GM19328 (cell line): ENCODE data around the gene GCNT4.
"Not testable (repeated sequence)": the region's sequence is repeated elsewhere in the genome, so short reads cannot be mapped to it uniquely, and the experiment has no call there.

Experiments
- ATAC-seq: cut with Tn5 transposase; IDR thresholded peaks from one replicate; pipeline ENCODE4 v1.9.1; 2021; ENCODE audit warnings: mild to moderate bottlenecking, moderate library complexity; ENCODE audit not compliant: unreplicated experiment

The GCNT4 gene, protein sequence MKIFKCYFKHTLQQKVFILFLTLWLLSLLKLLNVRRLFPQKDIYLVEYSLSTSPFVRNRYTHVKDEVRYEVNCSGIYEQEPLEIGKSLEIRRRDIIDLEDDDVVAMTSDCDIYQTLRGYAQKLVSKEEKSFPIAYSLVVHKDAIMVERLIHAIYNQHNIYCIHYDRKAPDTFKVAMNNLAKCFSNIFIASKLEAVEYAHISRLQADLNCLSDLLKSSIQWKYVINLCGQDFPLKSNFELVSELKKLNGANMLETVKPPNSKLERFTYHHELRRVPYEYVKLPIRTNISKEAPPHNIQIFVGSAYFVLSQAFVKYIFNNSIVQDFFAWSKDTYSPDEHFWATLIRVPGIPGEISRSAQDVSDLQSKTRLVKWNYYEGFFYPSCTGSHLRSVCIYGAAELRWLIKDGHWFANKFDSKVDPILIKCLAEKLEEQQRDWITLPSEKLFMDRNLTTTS

DNA sequence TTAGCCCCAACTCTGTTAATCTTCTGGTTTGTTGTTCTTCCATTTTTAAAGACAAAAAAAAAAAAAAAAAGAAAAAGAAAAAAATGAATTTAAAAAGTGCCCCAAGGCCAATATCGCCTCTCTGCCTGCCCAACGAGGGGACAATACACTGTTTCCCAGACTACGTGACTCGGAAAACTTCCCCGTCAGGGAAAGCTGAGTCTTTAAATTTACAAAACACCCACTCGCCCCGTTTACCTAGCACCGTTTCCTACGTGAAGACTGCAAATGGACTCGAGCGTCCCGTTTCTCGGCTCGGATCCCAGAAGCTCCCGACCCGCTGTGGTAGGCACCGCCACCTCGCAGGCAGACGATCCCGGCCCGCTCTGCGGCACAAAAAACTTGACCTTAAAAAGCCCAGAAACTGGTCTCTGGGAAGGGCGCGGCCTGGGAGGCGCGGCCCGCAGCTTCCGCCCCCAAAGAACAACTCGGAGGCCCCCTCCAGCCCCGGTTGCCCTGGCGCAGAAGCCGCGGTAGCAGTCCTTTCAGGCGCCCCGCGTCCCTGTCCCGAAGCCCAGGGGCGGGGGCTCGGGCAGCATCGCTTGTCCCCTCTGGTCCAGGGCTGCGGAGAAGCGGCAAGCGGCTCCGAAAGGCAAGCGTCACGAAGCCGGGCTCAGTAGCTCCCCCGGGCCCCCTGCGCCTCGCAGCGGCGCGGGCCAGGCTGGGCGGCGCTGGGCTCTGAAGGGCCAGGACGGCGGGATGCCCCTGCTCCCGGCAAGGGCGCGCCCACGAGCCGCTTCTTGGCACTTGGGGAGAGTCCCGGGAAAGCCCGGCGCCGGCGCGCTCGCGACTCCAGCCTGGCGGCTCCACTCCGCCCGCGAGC lies at the start of gene GCNT4:
Gene GCNT4 (minus strand): TSS at position 367 of the 862 bp plus-strand sequence. CDS start 22,521 bp downstream, outside the sequence.
- ATAC-seq, result no peak

DNA sequence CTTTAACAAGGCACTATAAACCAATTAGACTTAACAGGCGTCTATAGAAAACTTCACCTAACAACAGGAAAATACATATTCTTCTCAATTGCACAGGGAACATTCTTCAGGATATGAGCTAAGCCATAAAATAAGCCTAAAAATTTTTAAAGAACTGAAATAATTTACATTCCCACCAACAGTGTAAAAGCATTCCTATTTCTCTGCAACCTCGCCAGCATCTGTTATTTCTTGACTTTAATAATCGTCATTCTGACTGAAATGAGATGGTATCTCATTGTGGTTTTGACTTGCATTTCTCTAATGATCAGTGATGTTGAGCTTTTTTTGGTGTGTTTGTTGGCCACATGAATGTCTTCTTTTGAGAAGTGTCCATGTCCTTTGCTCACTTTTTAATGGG lies 43.6 kb upstream of the GCNT4 start:
- ATAC-seq, result not testable (repeated sequence)

DNA sequence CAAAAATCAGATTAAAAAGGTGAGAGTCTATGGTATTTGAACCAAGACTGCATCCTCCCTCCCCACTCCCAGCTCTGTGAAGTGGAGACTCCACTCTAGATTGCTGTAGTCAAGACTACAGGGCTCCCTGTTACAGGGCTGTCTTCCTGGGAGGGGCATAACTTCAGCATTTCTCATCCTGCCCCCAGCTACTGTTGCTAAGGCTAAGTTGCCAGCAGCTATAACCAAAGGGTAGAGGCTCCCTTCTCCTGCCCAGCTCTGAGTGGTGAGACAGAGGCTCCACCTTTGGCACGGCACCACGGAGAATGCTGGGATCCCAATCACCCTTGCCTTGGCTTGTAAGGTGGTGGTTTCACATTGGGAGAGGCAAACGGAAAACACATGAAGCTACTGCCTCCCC lies 39.2 kb upstream of the GCNT4 start:
- ATAC-seq, result no peak

DNA sequence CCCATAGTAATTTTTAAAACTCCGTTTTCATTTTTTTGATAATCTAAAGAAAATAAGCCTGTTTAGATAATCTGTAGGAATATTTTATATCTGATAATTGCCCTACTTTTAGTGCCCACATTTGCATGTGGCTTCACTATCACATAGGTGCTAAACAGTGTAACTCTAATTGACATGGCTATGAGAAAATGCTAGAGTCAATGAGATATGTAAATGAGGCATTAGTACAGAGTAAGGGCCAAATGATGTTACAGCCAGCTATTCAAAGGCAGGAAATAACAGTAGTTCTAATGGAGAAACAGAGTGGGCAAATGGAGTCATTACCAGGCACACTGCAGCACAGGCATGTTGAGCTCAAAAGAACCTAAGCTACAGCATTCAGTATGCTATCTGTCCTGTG lies 37.3 kb upstream of the GCNT4 start:
- ATAC-seq, result no peak

DNA sequence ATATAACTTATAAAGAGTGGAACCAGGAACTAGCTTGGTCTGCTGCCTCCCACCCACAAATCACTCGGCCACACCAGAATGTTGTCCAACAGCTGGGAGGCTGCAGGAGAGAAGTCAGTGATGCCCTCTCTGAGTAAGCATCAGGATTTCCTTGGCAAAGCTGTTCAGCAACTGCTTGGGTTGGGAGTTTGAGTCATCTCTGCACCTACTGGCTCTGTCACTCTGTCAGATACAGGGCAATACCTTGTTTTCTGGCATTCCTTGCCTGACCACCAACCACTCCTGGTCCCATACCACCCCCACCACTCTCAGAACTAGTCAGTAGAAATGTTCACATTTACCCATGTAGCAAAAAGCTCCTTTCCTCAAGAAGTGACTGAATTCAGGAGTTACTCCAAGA lies 36.8 kb upstream of the GCNT4 start:
- no peak for ATAC-seq

DNA sequence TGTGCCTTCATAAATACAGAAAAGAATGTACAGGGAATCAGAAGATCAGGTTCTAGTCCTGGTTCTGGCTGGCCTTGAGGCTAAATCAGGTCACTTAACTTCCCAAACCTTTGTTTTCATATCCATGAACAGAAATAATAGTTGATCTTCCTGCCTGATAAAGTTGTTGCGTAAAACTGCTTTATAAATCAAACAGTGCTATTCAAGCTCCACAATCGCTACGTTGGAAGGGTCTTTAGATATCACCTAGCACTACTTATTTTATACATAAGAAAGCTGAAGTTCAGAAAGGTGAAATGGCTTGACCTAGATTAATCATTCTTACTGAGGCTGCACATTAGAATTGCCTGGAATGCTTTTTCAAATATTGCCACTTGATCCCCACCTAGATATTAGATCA lies 36.3 kb upstream of the GCNT4 start:
- no peak for ATAC-seq

DNA sequence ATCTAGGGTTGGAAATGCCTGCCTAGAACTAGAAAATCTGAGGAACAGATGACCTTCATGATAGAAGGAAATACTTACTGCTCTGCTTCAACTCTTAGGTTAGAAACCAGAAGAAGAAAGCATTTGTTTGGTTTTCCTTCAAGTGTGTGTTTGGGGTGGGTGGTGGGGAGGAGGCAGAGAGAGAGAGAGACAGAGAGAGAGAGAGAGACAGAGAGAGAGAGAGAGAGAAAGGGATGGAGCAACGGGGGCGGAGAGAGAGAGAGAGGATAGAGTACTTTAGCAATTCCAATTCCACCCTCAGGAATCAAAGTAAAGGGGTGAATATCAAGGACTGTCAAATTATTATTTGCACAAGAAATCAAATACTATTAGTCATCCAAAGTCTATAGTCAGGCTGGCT lies 29.2 kb upstream of the GCNT4 start:
- no peak for ATAC-seq

DNA sequence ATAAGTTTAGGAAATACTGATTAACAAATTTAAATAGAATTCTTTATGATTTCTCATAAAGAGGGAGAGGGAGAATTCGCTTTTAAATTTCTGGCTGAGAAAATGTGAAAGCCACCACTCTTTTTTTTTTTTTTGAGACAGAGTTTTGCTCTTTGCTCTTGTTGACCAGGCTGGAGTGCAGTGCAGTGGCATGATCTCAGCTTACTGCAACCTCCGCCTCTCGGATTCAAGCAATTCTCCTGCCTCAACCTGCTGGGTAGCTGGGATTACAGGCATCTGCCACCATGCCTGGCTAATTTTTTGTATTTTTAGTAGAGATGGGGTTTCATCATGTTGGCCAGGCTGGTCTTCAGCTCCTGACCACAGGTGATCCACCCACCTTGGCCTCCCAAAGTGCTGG lies 27.0 kb upstream of the GCNT4 start:
- ATAC-seq, result not testable (repeated sequence)

DNA sequence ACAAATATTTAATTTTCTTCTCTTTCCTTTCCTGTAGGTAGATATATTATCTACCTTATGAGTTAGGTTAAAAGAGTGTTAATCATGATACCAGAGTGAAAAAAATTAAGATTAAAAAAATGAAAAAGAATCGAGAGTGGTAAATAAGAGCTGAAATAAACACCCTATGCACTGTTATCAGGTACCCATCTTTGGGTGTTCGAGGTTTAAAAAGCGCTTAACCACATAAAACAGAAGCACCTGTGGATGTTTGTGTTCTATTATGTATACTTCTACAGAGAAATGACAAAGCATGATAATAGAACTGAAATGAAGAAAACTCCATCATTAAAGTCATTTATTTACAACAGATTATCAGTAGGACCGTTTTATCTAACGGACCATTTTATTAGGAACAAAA lies 25.7 kb upstream of the GCNT4 start:
- ATAC-seq, result no peak

DNA sequence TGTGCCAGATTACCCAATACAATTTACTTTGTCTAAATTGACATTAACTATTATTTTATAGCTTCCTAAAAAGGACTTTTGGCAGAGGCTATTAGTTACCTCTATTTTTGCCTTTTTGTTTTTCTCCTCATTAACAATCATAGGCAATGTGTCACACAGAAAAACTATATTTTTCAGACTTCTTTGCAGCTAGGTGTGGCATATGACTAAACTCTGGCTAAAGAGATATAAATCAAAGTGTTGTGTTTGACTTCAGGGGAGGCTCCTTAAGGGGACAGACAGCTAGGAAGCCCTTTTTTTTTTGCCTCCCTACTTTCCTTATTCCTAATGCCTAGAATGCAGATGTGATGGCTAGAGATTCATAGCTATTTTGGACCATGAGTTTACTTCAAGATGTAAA lies 19.7 kb upstream of the GCNT4 start:
- ATAC-seq, result no peak

DNA sequence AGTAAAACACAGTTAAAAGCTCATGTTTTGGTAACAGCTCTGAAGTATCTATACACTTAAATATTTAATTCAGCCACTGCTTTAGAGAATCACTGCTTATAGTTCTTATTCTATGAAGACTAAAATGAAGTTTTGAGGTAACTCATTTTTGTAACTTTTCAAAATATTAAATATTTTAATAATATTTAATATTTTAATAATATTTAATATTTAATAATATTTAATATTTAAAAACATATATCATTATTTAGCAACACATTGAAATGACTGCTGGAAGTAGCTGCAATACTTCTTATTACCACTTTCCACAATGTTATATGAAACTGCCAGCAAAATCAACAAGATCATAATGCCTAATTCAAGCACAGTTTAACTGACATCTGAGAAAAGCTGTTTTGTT lies 18.7 kb upstream of the GCNT4 start:
- no peak for ATAC-seq

DNA sequence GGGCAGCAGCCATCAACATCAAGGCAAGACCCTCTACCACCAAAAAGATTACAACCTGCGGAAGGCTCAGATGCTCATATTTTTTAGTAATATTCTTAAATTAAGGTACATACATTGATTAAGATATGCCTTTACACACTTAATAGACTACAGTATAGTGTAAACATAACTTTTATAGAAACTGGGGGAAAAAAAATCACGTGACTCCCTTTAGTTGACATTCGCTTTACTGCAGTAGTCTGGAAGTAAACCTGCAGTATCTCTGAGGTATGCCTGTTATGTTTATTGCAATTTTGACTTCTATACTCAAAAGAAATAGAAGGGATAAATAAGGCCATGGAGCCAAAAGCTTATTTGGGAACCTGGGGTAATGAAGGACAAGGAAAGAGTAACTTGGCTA lies 15.1 kb upstream of the GCNT4 start:
- no peak for ATAC-seq

DNA sequence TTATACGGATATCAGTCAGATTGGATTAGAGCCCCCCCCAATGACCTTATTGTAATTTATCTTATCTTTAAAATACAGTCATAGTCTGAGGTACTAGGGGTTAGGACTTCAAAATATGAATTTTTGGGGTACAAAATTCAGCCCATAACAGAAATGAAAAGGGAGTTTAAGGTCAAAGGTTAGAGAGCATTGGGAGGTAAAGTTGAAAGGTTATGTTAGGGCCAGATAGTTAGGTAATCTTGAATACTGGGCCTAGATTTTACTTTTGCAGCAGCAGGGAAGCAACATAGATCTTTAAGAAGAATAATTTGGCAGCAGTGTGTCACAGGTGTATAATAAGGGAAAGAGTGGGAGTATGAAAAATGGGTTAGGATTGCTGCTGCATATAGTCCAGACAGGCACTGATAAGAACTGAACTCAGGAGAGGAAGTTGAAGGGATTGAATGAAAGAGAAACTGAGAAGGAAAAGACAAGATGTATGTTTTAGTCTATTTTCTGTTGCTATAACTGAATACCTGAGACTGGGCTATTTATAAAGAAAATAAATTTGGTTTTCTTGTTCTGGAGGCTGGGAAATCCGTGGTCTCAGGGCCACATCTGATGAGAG lies 10.7 kb upstream of the GCNT4 start:
- no peak for ATAC-seq

DNA sequence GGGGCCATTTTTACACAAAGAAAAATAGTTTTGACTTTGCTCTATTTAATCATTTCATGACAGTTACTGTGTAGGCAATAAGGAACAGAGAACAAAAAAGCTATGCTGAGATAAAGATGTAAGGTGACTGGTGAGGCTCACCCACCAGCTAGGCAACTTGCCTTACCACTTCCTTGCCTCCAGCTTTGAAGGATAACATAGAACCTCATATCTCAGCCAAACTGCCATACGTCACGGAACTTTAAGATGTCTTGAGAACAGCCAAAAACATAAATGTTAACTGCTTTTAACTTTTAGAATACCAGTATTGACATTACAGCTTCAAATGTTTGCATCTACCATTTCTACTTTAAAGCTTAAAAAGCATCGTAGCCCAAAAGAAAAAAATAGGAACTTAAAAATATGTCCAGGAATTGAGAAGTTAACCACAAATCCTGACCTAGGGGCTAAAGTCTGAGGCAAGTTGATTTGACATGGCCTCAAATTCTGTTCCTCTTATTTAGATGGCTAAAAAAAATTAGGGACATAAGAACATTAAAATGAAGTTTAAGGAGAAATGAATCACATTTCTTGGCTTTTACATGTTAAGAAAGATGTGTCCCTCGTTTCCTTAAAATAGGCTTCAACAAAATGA lies 7.7 kb upstream of the GCNT4 start:
- ATAC-seq, result no peak

DNA sequence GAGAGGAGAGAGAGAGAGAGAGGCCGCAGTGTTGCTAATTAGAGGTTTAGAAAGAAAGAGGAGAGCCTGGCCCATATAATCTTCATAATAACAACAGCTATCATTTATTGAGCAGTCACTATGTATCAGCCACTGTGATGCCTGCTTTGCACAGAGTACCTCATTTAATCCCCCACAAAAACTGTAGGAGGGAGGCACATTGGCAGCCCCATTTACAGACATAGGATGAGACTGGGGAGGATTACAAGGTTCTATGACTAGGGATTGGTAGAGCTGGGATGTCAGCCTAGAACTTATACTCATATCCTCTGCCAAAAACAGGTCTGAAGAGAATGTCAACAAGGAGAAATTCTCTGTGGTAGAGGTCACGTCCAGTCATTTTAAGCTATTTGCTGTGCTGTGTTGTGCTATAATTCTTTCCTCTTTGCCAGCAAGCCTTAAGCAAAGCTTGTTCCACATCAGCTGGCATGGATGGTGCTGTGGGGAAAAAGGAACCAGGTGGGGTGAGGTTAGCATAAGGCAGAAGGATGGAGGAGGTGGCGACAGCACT lies 6.7 kb upstream of the GCNT4 start:
- ATAC-seq, result no peak

DNA sequence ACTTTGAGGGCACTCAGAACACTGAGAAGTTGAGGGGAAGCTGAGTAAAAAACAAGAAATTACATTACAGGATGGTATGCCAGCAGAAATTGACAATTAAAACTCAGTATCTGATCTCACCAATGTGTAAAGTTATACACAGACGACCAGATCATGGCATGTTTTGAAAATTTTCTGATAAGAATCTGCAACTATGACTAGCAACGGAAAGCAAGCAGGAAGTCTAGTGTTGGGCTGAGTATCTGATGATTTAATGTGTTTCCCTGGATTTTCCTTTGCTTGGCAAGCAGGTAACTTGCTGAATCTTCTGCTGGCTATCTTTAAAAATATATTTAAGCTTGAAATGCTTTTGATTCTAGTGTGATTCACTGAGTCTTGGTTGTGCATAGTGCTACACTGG lies 5.2 kb upstream of the GCNT4 start:
- ATAC-seq, result no peak

DNA sequence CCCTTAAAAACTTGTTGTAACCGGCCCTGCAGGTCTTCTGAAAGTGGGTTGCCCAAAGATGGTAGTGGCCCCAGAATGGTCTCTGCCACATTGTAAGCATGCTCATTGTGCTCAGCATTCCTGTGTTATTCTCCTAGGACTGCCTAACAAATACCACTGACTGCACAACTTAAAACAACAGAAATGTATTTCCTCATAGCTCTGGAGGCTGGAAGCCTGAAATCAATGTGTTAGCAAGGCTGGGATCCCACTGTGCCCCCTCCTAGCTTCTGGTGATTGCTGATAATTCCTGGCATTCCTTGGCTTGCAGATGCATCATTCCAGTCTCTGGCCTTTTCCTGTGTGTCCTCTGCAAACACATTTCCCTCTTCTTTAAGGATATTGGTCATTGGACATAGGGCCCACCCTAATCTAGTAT lies 3.4 kb upstream of the GCNT4 start:
- ATAC-seq, result no peak

DNA sequence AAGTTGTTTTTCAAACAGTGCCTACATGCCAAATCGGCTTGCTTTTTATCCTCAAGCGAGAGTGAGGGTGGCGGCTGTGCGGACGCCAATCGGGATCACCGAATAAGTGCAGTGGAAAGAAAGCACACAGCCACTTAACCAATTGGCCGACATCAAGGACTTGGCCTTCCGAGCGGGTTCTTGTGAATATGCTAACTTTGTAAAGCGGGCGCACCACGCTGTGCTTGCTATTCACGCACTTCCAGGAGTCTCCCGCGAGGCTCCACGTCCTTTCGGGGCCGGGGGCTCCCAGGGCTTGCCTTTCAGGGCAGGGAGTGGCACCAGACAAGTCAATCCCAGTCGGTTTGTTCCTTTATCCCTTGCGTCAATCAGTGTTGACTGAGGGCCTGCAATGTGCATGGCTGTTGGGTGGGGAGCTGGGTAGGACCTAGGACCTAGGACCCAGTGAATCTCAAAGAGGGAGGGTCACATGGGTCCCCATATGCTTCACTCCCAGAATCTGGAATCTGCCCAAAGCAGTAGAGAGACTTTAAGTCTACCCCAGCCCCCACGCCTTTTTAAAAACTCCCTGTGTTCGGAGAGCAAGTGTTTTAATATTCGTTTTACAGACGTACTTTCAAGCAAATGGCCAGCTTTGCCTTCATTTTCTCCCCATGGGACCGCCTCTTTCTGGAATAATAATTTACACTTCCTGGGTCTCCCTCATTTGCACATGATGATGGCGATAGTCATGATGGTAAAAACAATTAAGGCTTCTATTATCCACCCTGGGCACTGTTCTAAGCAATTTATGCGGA lies 2.0 kb upstream of the GCNT4 start:
- ATAC-seq, result no peak

DNA sequence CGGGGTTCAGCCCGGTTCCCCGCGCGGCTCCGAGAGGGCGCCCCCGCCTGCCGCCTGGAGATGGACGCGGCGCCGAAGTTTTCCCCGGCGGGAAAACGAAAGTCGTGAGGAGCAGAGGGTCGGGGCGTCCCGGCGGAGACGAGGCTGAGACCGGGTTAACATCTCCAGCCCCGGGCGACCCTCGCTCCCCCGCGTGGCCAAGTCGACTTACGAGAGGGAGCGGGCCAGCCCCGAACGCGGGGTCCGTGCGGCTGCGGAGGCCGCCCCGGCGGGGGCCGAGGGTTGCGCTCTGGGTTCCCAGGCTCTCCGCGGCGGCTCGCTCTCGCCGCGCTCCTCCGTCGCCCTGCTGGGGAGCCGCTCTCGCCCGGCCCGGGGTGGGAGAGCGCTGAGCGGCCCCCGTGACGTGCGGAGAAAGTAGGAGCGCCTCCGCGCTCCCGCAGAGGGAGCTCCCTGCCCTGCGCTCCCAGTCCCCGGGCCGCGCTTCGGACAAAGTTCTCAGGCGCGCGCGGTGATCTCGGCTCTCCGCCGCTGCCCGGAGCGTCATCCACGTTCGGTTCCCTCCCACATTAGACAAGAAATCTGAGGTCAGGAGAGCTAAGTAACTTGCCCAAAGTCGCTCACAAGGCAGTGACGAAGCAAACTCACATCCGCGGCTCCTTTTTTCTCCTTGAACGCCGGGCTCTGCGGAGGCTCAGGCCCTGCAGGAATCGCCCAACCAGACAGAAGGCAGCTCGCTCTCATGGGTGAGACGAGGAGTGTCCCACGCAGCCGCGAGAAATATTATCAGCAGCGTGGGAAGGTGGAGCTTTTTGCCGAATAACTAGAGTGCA lies 1.2 kb upstream of the GCNT4 start:
- no peak for ATAC-seq
